NB4 (cell line): ENCODE results near the gene ZNF692.

Source experiments
- DNase-seq: peaks from one replicate; pipeline ENCODE4 v3.0.0; 2010; ENCODE audit warnings: low read depth
- H3K4me3 ChIP-seq: one replicate; pipeline ENCODE4 v1.5.1; 2011; ENCODE audit warnings: mild to moderate bottlenecking, low read depth, low read length, moderate library complexity
- MYC ChIP-seq: IDR thresholded peaks from 2 replicates; pipeline ENCODE4 v1.6.1; 2011; ENCODE audit warnings: low read depth, low read length
- POLR2A ChIP-seq: IDR thresholded peaks from 2 replicates; pipeline ENCODE4 v1.6.1; 2011; ENCODE audit warnings: mild to moderate bottlenecking; ENCODE audit not compliant: insufficient read length; ENCODE audit errors: extremely low read depth
- TF ChIP-seq, protein P1 (sequence below): IDR thresholded peaks from 2 replicates; pipeline ENCODE4 v1.6.1; 2011; ENCODE audit warnings: low read depth, low read length
- TF ChIP-seq, protein P2 (sequence below): IDR thresholded peaks from one replicate; pipeline ENCODE4 v1.5.1; 2012; ENCODE audit warnings: low read depth, low read length

Gene ZNF692

GRCh38 chr1:248821641-248822040 lies 37.2 kb downstream of the ZNF692 start:
- TF ChIP-seq POLR2A, result no peak
- DNase-seq, result no peak
- no peak overlapping the region for H3K4me3 ChIP-seq

- no peak overlapping the region for H3K4me3 ChIP-seq
- TF ChIP-seq, protein P1, sequence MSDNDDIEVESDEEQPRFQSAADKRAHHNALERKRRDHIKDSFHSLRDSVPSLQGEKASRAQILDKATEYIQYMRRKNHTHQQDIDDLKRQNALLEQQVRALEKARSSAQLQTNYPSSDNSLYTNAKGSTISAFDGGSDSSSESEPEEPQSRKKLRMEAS, result no peak
- TF ChIP-seq, protein P2, sequence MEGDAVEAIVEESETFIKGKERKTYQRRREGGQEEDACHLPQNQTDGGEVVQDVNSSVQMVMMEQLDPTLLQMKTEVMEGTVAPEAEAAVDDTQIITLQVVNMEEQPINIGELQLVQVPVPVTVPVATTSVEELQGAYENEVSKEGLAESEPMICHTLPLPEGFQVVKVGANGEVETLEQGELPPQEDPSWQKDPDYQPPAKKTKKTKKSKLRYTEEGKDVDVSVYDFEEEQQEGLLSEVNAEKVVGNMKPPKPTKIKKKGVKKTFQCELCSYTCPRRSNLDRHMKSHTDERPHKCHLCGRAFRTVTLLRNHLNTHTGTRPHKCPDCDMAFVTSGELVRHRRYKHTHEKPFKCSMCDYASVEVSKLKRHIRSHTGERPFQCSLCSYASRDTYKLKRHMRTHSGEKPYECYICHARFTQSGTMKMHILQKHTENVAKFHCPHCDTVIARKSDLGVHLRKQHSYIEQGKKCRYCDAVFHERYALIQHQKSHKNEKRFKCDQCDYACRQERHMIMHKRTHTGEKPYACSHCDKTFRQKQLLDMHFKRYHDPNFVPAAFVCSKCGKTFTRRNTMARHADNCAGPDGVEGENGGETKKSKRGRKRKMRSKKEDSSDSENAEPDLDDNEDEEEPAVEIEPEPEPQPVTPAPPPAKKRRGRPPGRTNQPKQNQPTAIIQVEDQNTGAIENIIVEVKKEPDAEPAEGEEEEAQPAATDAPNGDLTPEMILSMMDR, result no peak
- no peak for TF ChIP-seq POLR2A
- TF ChIP-seq MYC, result no peak
- DNase-seq, result no peak
Observed at GRCh38 chr1:248821101-248821500, 37.8 kb downstream of the ZNF692 start.

GRCh38 chr1:248820041-248820585 lies 38.8 kb downstream of the ZNF692 start:
- peak; percentile 40 for DNase-seq
- TF ChIP-seq, protein P1, result no peak
- TF ChIP-seq POLR2A, result no peak
- no peak for TF ChIP-seq MYC
- TF ChIP-seq, protein P2, result peak; percentile 7
- H3K4me3 ChIP-seq, result no peak overlapping the region

GRCh38 chr1:248818505-248819374 lies 40.1 kb downstream of the ZNF692 start:
- peak; percentile 5 for DNase-seq
- TF ChIP-seq, protein P1, result no peak
- no peak for TF ChIP-seq POLR2A
- TF ChIP-seq MYC, result no peak
- TF ChIP-seq, protein P2, result no peak
- H3K4me3 ChIP-seq, result no peak overlapping the region

GRCh38 chr1:248817065-248817464 lies 41.8 kb downstream of the ZNF692 start:
- TF ChIP-seq, protein P1, result peak; percentile 87
- TF ChIP-seq MYC, result peak; percentile 91
- TF ChIP-seq, protein P2, result no peak
- no peak overlapping the region for H3K4me3 ChIP-seq
- DNase-seq, result peak; percentile 92

- TF ChIP-seq, protein P2, result no peak
- TF ChIP-seq MYC, result no peak
- DNase-seq, result peak; percentile 4
- H3K4me3 ChIP-seq, result no peak overlapping the region
Observed at GRCh38 chr1:248816042-248816851, 42.6 kb downstream of the ZNF692 start.
